AG09309 (cell line): Measurements from ENCODE around the gene SCAPER.

Source experiments
- DNase-seq: peaks from one replicate; pipeline ENCODE4 v3.0.0-alpha.2; 2010; ENCODE audit warnings: low read depth
- H3K4me3 ChIP-seq: 2 replicates; pipeline ENCODE4 v1.5.1; 2011; ENCODE audit warnings: mild to moderate bottlenecking, low read depth, low read length, moderate library complexity; ENCODE audit not compliant: control insufficient read depth
- CTCF ChIP-seq: IDR thresholded peaks from 2 replicates; pipeline ENCODE4 v1.5.1; 2011; ENCODE audit warnings: mild to moderate bottlenecking, low read depth, low read length, inconsistent platforms; ENCODE audit not compliant: insufficient read depth, control insufficient read depth; ENCODE audit errors: missing control alignments

The SCAPER gene

DNA sequence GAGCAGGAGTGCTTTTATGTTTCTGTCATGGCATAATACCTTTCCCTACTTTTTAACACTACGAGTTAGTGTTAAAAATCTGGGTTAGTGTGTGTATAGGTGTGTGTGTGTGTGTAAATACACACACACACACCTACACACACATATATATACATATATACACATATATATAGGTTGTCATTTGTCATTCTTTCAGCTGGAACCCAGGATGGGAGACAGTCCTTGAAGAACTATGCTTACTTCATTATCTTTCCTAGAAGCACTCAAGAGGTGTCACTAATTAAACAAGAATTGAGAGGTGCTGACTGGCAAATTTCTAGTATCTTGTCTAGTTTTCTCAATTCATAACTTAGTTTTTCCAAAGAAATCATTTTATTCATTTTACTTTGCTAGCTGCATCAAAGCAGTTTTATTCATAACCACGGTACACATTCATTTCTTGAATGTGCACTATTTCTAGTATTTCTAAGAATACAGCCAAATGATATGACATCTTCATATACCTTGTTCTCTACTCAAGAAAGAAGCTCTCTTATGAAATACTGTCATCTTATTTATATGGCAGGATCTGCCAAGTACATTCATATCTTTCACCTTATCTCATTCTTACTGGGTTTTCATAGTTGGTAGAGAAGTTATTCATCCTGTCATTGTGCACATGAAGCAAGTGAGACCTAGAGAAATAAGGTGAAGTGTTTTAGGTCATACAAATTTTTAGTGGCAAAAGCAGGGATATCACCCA, 522.0 kb downstream of the SCAPER start:
- DNase-seq, result no peak
- TF ChIP-seq CTCF, result no peak
- no peak overlapping the region for H3K4me3 ChIP-seq

GRCh38 chr15:76381366-76381765, 523.8 kb downstream of the SCAPER start:
- DNase-seq, result no peak
- TF ChIP-seq CTCF, result no peak
- H3K4me3 ChIP-seq, result no peak overlapping the region

GRCh38 chr15:76380249-76380648, 524.9 kb downstream of the SCAPER start:
- no peak for DNase-seq
- no peak overlapping the region for H3K4me3 ChIP-seq
- no peak for TF ChIP-seq CTCF

DNA sequence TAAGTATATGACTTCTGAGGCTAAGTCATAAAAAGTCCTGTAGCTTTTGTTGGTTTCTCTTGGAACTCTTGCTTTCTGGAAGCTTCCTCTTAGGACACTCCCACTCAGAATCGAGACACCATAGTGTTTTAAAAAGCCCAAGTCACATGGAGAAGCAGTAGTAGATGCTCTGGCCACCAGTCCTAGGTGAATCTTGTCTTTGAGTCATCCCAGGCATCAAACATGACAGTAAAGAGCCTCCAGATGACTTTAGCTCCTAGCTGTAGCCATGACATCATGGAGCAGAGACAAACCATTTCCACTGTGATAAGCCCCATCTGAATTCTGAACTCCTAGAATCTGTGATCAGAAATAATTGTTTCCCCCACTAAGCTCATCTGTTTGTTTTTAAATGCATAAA, 526.4 kb downstream of the SCAPER start:
- TF ChIP-seq CTCF, result no peak
- H3K4me3 ChIP-seq, result no peak overlapping the region
- DNase-seq, result no peak

- H3K4me3 ChIP-seq, result no peak overlapping the region
- TF ChIP-seq CTCF, result no peak
- DNase-seq, result no peak
Measured at GRCh38 chr15:76377751-76378150, 527.4 kb downstream of the SCAPER start.

DNA sequence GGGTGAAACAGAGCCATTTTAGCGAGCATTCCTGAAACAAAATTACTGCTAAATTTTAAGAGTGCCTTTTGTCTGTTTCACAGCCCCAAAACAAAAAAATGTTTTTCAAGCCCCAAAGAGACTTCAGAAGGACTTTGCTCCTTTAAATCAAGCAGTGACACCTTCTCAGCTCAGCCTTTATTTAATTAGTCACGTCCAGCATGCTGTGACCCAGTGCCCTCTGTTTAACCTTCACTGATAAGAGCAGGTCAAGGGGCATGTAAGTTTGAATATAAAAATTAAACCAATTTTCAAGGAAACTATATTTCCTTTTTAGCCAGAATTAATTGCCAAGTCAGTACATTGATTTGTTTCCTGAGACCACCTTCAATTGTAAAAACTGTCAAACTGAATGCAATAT, 527.9 kb downstream of the SCAPER start:
- DNase-seq, result no peak
- no peak for TF ChIP-seq CTCF
- H3K4me3 ChIP-seq, result no peak overlapping the region
